Measurements from ENCODE around the gene PXDC1.
"Not testable (repeated sequence)": the region's sequence is repeated elsewhere in the genome, so short reads cannot be mapped to it uniquely, and the experiment has no call there.

Gene PXDC1

DNA sequence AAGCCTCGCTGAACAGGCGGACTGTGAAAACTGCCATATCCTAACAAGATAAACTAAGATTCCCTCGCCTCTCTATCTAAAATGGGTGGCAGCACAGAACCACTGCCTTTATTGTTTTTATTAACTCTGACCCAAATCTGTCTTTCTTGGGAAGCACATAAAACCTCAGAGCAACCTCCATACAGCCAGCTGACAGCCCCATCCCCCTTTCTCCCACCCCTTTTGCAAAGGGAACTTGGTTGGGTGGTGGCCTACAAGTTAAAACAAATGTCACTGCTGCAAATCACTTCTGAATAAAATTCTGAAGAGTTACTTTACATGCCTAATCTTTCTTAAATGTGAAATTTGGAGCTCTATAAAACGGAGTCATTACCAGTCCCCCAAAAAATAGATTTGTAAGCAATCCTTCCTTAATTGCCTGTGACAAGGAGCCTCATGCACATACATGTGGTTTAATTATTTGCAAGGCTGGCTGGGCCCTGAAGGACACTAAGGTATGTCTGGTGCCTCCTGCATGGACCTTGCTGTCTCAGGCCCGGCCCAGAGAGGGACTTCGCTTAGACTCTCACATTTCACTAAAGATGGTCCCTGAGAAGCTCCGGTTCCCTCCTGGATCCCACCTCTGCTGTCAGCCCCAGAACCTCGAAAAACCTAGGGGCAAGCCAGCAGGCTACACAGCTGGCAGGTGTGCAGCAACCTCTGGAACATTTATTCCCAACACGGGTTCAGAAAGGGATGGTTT is 21.7 kb downstream of the PXDC1 start:
- no peak for DNase-seq

GRCh38 chr6:3727593-3728108 is 23.9 kb downstream of the PXDC1 start:
- no peak for DNase-seq

DNA sequence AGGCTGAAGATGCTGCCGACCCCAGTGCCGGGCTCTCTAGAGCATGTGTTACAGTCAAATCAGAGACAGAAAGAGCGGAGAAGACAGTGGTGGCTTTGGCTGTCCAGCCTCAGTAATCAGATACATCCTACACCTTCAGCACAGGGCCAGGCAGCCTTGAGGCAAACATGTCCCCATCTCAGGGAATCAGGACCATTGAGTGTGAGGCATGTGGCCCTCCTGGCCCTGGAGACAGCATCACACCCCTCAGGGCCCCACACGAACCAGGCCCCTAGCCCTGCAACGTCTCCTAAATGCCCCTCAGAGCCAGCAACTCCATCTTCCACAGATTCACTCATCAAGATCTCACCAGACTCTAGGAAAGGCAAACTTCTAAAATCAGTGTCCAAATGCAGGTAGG is 24.5 kb downstream of the PXDC1 start:
- no peak for DNase-seq

- DNase-seq = no peak
Measured at GRCh38 chr6:3726421-3726820, 25.1 kb downstream of the PXDC1 start.

DNA sequence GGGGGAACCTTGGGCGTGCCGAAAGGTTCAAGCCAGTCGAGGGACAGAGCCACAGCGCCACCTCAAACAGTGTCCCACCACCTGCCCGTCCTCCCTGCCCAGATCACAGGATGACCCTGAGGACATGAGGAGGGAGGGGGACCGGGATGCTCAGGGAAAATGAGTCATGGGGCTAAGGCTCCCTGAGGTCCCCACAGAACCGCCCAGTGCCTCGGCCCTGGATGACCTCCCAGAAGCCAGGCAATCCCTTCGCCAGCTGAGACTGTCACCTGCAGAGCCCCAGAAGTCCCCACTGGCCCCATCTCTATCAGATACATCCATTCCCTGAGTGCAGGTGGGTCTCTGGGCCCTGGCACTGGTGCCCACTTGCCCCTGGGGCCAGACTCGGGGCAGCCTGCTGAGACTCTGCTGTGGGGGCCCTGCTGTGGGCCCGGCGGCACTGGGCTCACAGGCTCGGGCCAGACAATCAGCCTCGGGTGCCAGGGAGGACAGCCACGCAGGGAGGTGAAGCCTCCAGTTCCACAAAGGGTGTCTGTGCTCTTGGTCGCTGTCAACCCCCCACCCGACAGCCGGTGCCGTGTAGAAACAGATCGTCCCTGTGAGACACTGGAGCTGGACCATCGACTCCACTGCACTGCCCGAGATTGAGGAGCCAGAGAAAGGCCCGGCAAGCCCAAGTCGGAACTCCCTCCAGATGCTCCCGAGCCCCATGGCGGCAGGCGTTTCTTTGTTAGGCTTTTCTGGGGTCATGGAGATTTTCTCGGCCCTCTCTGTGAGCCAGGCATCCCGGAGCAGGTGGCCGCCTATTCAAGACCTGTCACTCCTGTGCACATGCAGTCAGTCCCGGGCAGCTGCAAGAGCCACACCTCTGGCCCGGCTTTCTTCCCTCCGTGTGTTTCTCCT is 26.1 kb downstream of the PXDC1 start:
- no peak for DNase-seq

DNA sequence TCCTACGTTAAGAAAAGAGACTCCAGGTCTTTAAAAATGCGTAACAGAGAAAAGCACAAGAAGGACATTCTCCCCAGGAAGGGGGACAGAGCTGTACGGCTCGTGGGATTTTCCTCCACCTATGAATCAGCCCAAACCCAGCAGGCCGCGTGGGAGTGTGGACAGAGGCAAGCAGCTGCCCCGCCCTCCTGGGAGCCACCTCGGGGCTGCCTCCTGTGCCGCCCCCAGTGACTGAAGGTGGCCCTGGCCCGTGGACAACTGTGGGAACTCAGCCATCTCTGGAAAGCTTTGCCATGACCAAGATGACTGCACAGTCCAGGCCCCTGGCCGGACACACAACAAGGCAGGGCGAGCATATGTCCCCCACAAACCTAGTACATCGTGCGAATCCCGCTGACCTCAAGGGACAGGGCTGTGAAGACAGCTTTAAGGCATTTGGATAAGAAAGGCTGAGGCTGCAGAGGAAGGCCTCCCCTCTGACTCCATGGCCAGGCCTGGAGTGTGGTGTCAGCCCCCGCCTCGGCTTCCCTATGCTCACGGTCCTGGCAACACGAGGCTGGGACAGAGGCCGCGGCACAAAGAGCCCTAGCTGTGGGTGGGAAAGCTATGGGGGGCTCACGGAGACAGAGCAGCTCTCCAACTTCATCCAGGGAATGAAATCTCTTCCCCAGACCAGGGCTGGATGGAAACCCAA is 26.9 kb downstream of the PXDC1 start:
- DNase-seq = no peak

DNA sequence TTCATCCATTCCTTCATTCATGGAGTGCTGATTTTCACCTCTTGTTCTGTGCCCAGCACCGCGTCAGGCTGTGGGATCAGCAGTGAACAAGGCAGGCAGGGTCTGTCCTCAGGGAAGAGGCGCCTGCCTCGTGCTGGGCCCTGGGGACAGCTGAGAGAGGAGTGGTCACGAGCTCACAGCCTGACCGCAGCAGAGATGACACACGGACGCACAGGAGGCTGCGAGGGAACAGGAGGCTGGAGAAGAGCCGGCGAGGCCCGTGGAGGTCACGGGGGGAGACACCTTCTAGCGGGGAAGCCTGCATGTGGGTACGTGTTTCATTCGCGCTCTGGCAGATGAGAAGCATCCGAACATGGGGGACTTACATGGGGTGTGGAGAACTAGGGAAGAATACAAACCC is 27.5 kb downstream of the PXDC1 start:
- no peak for DNase-seq

GRCh38 chr6:3723251-3723650 is 28.3 kb downstream of the PXDC1 start:
- no peak for DNase-seq

DNA sequence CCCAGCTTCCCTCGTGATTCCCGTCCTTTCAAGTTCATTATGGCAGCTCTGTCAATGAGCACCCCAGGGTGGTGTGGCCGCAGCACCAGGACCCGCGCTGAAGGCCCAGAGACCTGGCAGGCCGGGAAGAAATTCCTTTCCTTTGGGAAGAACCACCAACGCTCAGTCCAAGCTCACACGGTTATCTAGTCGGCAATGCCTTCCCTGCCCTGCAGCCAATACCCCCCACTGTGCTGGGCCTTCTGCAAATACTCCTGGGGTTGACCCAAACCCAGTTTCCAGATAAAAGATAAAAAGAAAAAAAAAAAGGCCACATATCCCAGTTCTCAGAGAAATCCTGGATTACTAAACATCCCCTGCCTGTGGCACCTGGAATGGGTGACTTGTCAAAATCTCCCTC is 28.7 kb downstream of the PXDC1 start:
- no peak for DNase-seq

DNA sequence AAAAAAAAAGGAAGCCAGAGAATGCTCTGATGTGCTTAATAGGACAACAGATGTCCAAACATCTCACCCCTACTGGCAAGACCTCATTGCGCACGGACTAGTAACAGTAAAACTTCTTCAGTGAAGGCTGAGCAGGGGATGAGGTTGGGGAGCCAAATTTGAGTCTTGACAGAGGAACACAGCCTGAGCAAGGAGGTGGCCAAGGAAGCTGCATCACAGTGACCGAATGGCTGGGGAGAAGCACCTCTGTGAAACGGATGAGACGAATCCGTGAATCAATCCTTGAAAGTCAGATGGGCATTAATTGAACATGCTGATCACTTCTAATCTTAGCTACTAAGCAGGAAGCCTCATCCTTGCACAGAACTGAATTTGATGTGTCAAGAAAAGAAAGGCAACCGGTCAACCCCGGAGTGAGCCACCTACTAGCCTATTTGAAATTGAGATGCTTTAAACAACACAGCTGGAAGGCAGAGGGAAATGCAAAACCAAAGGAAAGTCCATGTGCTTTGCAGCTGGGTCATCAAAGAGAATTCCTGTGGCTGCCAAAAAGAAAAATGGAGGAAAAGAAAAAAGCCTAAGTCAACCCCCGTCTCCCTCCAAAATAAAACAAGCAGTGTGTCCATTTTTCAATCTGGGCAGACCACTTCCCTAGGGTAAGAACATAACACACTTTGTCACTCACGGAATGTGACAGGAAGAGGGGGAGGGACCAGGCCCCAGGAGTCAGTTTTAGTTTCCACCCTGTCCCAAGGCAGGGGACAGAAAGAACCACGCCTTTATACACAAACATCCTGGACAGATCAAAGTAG is 29.5 kb downstream of the PXDC1 start:
- no peak for DNase-seq

DNA sequence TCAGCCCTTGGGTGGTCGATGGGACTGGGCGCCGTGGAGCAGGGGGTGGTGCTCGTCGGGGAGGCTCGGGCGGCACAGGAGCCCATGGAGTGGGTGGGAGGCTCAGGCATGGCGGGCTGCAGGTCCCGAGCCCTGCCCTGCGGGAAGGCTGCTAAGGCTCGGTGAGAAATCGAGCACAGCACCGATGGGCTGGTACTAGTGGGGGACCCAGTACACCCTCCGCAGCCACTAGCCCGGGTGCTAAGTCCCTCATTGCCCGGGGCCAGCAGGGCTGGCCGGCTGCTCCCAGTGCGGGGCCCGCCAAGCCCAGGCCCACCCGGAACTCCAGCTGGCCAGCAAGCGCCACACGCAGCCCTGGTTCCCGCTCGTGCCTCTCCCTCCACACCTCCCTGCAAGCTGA is 30.7 kb downstream of the PXDC1 start:
- DNase-seq = not testable (repeated sequence)

GRCh38 chr6:3719462-3720308 is 31.8 kb downstream of the PXDC1 start:
- no peak for DNase-seq

DNA sequence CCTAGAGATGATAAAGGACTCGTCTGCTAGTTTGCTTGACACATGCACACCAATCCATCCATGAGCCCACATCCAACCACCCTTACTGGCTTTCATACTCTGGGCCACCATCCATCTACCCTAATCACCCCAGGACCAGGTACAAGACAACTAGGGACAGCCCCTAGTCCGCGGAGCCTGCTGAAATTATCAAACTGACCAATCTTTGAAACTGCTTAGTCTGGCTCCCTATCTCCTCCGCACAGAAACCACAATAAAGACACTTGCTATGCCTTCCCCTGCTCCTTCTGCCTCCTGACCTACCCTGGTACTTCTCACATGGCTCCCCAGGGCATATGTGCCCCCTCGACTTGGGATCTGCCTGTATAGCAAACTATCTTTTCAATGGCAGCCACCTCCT is 33.1 kb downstream of the PXDC1 start:
- DNase-seq = no peak

GRCh38 chr6:3715285-3715684 is 36.2 kb downstream of the PXDC1 start:
- no peak for DNase-seq

DNA sequence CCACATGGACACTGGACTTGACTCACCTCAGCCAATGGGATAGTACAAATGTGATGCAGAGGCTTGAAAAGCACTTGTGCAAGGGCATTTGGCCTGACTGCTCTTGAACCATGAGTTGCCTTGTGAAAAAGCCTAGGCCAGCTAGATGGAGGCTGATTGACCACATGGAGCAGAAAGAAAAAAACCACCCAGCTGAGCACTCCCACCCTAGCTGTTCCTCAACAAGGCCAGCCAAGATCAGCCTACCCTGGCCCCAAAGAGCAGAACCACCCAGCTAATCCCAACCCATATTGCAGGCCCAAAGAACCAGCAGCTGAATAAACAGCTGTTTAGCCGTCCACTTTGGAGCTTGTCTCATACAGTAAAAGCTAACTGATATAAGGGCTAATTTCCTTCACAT is 36.7 kb downstream of the PXDC1 start:
- no peak for DNase-seq

GRCh38 chr6:3714111-3714510 is 37.4 kb downstream of the PXDC1 start:
- no peak for DNase-seq

GRCh38 chr6:3712827-3713665 is 38.5 kb downstream of the PXDC1 start:
- DNase-seq = no peak

GRCh38 chr6:3711776-3712175 is 39.7 kb downstream of the PXDC1 start:
- DNase-seq = no peak

GRCh38 chr6:3710403-3710802 is 41.1 kb downstream of the PXDC1 start:
- no peak for DNase-seq

GRCh38 chr6:3708540-3708939 is 43.0 kb downstream of the PXDC1 start:
- no peak for DNase-seq
